GM18526 (cell line): ENCODE measurements around the gene IFNL1.
"Not testable (repeated sequence)": the region's sequence is repeated elsewhere in the genome, so short reads cannot be mapped to it uniquely, and the experiment has no call there.

Experiments
- POLR2A ChIP-seq: IDR thresholded peaks from 3 replicates; pipeline ENCODE4 v1.6.1; 2011; ENCODE audit not compliant: insufficient read length; ENCODE audit errors: extremely low read depth

IFNL1 gene

DNA sequence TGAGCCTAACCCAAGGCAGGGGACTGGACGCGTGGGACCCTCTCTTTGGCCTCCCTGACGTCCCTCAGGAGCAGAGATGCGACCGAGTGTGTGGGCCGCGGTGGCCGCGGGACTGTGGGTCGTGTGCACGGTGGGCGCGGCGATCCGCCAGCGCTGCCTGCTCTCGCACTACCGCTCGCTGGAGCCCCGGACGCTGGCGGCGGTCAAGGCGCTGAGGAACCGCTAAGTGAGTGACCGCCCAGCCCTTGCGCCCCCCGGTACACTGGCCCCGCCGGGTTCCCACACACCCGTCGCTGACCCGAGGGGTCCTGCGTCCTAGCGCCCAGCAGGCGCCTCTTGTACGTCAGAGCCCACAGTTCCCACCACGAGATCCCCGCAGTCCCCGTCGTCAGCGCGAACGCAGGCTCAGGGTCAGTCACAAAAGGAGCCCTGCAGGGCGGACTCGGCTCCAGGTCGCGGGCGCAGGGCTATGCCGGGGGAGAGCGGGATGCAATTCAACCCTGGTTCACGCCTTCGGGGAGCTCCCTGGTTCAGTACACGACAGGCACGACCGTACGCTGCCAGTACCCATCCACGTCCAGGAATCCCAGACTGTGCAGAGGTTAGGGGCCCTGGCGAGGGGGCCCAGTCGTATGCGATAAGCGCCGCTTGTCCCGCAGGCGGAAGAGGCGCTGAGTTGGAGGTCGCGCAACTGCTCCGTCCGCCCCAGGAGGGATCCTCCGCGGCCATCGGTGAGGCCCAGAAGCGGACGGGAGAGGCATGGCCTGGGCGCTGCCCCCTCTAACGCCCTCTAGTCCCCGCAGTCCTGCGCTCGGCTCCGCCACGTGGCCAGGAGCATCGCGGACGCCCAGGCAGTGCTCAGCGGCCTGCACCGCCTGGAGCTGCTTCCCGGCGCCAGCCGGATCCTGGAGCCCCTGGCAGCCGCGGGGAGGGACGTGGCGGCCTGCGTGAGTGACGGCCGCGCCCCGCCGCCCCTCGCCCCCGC is 31.6 kb upstream of the IFNL1 start:
- TF ChIP-seq POLR2A = no peak

DNA sequence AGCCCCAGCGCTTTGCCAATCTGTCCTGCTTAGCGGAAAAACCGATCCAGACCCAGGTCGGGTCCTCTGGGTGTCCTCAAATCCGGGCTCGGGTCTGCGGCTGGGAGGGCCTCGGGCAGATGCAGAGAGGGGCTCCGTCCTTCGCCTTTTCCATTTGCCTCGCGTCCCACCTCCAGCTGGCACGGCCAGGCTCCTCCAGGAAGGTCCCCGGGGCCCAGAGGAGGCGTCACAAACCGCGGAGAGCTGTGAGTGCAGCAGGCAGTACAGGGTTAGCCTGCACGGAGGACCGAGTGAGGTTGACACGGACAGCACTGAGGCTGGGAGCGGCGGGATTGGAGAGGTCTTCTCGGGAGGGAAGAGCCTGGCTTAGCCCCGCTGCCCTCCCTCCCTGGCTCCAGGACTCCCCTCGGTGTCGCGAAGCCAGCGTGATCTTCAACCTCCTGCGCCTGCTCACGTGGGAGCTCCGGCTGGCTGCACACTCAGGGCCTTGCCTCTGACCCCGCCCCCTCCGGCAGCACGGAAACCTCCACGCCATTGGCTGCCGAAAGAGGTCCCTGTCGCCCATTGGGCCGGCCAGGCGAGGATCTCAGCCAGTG is 30.8 kb upstream of the IFNL1 start:
- TF ChIP-seq POLR2A = no peak

DNA sequence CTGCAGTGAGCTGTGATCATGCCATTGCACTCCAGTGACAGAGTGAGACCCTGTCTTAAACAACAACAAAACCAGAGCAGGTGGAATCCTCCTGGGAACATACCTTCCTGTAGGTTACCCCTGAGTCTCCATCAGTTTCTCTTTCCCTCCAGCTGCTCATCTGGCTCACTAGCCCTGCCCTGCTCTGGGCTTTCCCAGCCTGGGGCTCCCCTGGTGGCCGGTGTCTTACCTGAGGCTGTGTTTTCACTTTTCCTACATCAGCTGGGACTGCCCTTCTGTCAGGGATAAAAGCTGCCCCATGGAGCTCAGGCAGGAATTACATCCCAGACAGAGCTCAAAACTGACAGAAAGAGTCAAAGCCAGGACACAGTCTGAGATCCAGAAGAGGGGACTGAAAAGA is 28.1 kb upstream of the IFNL1 start, which contains the start of gene IFNL2:
Gene IFNL2, plus strand, starts transcription at position 312 of the 400 bp plus-strand sequence. CDS start 173 bp downstream, outside the sequence.
- TF ChIP-seq POLR2A = not testable (repeated sequence)

DNA sequence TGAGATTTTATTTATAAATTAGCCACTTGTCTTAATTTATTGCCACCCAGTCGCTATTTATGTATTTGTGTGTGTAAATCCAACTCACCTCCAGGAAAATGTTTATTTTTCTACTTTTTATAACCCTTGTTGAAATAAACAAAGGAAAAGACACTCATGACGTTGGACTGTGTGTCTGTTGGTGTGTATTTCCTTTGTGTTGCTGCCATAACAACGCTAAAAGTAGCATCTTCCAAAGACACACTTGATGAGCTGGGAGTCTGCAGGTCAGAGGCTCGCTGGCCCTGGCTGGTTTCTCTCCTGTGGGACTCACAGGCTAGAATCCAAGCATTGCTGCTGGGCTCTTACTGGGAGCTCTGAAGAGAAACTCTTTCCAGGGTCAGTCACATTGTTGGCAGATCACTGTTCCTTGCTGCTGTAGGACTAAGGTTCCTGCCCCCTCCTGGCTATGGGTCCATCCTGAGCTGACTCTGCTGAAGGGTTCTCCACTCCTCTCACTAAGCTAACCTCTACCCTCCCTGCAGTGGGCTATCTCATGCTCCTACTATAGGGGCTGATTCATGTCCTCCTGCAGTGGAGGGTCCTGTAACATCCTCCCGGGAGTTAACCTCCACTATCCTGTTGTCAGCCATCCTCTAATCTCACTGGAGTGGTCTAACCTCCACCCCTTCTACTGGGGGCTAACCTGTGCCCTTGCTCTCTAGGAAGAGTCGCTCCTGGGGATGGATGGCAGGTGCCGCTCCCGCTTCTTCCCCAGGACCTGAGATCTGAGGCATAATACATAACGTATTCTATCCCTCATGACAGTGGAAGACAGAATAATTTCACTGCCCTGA is 26.0 kb upstream of the IFNL1 start:
- TF ChIP-seq POLR2A = no peak

DNA sequence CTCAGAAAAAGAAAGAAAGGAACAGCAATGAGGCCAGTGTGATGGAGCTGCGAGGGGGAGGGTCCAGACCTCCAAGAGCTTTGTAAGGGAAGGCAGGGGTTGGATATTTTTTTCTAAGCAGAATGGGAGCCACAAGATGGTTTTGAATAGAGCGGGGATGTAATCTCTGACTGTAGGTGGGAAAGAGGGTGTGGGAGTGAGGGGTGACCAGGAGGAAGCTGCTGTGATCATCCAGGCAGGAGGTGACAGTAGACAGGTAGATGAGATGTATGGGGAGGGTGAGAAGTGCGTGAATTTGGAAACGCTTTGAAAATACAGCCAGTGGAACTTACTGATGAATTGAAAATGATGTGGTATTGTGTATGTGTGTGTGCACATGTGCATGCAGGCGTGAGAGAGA is 20.6 kb upstream of the IFNL1 start:
- no peak for TF ChIP-seq POLR2A

DNA sequence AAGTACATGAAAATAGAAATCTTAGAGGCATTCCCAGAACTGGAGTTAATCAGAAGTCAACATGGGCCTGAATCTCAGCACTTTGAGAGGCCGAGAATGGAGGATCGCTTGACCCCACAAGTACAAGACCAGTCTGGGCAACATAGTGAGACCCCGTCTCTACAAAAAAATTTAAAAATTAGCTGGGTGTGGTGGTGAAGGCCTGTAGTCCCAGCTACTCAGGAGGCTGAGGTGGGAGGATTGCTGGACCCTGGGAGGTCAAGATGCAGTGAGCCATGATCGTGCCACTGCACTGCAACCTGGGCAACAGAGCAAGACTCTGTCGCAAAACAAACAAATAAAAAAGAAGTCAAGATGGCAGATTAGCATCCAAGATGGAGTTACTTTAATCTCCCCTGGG is 19.5 kb upstream of the IFNL1 start:
- no peak for TF ChIP-seq POLR2A

DNA sequence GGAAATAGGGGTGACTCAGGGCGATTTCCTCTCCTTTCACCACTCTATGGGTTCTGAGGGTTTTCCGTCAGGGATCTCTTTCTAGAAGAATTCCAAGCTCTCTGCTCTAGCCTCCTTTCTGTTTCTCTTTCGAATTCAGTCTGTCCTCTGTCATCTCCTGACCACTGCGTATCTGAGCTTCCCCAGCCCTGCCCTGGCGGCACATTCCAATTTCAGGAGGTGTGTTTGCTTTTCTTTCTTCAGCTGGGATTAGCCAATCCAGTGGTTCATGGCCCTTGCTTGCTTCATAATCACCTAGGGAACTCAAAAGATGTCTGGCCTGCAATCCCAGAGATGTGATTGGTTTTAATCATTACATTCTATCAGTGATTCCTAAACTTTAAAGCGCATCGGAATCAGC is 18.6 kb upstream of the IFNL1 start:
- TF ChIP-seq POLR2A = no peak

DNA sequence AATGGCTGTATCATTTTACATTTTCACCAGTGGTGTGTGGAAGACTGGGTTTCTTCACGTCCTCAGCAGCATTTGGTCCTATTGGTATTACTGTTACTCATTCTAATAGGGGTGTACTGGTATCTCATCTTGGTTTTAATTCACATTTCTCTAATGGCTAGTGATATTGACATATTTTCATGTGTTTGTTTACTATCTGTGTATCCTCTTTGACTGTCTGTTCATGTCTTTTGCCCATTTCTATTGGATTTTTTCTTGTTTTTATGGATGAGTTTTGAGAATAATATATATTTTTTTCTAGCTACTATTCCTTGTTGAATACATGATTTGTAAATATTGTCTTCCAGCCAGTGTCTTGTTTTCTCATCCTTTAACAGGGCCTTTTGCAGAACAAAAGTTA is 14.2 kb upstream of the IFNL1 start:
- TF ChIP-seq POLR2A = no peak

DNA sequence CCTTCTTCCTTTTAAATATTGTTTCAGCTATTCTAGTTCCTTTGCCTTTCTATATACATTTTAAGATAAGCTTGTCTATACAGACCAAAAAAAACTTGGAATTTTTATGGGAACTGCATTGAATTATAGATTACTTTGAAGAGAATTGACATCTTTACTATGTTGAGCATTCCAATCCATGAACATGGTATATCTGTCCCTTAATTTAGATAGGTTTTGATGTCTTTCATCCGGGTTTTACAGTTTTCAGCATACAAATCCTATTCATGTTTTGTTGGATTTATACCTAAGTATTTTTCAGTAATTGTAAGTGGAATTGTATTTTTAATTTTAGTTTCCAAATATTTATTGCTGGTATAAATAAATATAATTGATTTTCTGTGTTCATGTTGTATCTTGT is 12.2 kb upstream of the IFNL1 start:
- no peak for TF ChIP-seq POLR2A

DNA sequence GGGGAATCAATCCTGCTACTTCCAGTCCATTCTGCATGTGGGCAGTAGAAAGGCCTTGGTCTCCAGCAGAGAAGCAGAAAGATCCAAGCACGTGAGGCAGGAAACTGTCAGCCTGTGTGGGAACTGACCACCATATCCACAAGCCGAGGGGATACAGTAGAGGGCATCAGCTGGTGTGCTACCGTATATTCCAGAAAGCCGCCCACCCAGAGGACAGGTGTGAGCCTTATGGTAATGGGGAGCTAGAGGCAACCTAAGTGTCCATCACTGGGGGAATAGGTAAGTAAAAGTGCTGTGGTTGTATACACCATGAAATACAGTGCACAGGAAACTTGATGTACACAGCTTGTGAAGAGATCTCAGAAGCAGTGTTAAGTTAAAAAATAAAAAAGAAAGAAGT is 2.8 kb upstream of the IFNL1 start:
- no peak for TF ChIP-seq POLR2A

DNA sequence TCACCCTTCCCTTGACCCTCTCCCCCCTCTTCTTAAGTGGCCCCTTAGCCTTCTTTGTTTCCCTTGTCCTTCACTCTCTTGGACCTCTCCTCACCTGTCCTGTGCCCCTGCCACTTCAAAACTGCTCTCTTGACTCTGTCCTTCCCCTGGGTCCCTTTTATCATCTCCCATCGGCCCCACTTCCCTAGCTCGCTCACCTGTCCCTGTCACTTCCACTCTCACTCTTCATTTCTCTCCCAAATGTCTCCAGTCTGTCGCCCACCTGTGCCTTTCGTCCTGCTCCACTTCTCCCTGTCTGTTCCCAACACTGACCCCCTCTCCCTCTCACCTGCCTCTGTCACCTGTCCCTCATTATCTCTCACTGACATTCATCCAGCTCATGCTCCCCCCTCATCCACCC is 699 bp downstream of the IFNL1 start:
- no peak for TF ChIP-seq POLR2A

DNA sequence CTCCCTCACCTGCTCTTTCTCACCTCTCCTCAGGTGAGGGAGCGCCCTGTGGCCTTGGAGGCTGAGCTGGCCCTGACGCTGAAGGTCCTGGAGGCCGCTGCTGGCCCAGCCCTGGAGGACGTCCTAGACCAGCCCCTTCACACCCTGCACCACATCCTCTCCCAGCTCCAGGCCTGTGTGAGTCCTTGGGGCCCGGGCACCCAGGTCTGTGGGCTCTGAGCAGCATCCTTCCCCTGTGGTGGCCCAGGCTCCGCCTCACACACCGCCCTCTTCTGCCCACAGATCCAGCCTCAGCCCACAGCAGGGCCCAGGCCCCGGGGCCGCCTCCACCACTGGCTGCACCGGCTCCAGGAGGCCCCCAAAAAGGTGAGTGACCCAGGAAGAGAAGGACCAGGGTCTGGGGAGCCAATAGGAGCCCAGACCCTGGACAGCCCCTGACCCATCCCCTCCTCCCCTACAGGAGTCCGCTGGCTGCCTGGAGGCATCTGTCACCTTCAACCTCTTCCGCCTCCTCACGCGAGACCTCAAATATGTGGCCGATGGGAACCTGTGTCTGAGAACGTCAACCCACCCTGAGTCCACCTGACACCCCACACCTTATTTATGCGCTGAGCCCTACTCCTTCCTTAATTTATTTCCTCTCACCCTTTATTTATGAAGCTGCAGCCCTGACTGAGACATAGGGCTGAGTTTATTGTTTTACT is 1.9 kb downstream of the IFNL1 start:
- no peak for TF ChIP-seq POLR2A

DNA sequence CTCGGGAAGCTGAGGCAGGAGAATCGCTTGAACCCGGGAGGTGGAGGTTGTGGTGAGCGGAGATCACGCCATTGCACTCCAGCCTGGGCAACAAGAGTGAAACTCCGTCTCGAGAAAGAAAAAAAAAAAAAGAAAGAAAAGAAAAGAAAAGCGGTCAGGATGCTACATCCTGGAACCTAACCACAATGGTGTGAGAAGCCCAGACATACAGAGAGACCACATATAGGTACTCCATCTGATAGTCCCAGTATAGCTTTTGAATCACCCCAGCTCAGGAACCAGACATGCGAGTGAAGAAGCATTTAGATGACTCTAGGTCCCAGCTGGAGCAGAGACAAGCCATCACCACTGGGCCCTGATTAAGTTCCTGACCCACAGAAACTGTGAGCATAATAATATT is 3.2 kb downstream of the IFNL1 start:
- TF ChIP-seq POLR2A = no peak

DNA sequence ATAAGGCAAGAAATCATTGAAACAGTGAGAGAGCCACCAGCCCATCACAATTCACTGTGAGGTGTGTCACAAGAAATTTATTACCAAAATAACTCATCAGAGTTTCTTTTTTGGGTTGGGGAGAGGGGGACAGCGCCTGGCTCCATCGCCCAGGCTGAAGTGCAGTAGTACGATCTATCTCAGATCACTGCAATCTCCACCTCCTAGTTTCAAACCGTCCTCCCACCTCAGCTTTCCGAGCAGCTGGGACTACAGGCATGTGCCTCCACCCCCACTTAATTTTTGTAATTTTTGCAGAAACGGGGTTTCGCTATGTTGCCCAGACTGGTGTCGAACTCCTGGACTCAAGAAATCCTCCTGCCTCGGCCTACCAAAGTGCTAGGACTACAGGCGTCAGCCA is 3.6 kb downstream of the IFNL1 start:
- TF ChIP-seq POLR2A = no peak

DNA sequence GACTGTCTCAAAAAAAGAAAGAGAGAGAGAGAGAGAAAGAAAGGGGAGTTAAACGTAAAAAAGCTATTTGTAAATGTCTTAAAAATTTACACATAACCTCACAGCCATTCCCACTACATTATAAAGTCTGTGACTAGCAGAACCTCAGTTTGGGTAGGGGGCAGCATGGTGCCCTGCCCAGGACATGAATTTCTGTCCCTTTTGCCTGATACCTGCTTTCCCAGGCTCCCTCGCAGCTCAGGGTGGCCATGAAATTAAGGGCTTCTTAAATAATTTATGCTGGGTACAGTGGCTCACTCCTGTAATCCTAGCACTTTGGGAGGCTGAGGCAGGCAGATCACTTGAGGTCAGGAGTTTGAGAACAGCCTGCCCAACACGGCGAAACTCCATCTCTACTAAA is 4.8 kb downstream of the IFNL1 start:
- no peak for TF ChIP-seq POLR2A
